SK-N-SH treated with all-trans-retinoic acid at 6 μM for 48 hours (cell line): ENCODE data around the gene CD83.

Source experiments
- ATAC-seq: fragments of 200-7000 bp; cut with Tn5 transposase; 3 replicates; pipeline ENCODE4 v1.9.1; 2020; ENCODE audit warnings: mild to moderate bottlenecking, moderate library complexity
- ARNTL ChIP-seq: fragments of 450-650 bp; formaldehyde crosslinking; IDR thresholded peaks from 2 replicates; pipeline ENCODE4 v1.5.0; 2020; ENCODE audit warnings: low read depth, mild to moderate bottlenecking, moderate library complexity, borderline replicate concordance
- BACH2 ChIP-seq: fragments of 250-450 bp; sonication (Bioruptor Pico); IDR thresholded peaks from 2 replicates; pipeline ENCODE4 v1.9.0; 2021; ENCODE audit warnings: mild to moderate bottlenecking, borderline replicate concordance
- CSDC2 ChIP-seq: fragments of 250-450 bp; sonication (Bioruptor Pico); IDR thresholded peaks from 2 replicates; pipeline ENCODE4 v1.5.0; 2020; ENCODE audit warnings: mild to moderate bottlenecking, moderate library complexity
- GLIS3 ChIP-seq: fragments of 250-450 bp; sonication (Bioruptor Pico); IDR thresholded peaks from 2 replicates; pipeline ENCODE4 v1.5.0; 2020; ENCODE audit warnings: mild to moderate bottlenecking, moderate library complexity
- ISL1 ChIP-seq: fragments of 250-450 bp; sonication (Bioruptor Pico); IDR thresholded peaks from 2 replicates; pipeline ENCODE4 v2.1.2; 2022; ENCODE audit warnings: mild to moderate bottlenecking, moderate library complexity
- OSR1 ChIP-seq: fragments of 250-450 bp; sonication (Bioruptor Pico); IDR thresholded peaks from 2 replicates; pipeline ENCODE4 v1.8.0; 2022; ENCODE audit warnings: moderate library complexity, mild to moderate bottlenecking, inconsistent platforms
- PPARA ChIP-seq: fragments of 250-450 bp; sonication (Bioruptor Pico); IDR thresholded peaks from 2 replicates; pipeline ENCODE4 v1.5.0; 2020; ENCODE audit warnings: mild to moderate bottlenecking, borderline replicate concordance
- RARB ChIP-seq: fragments of 250-450 bp; sonication (Bioruptor Pico); IDR thresholded peaks from 2 replicates; pipeline ENCODE4 v1.8.0; 2021; ENCODE audit warnings: mild to moderate bottlenecking, moderate library complexity
- SNAI2 ChIP-seq: fragments of 250-450 bp; sonication (Bioruptor Pico); IDR thresholded peaks from 2 replicates; pipeline ENCODE4 v1.5.0; 2020; ENCODE audit warnings: mild to moderate bottlenecking, moderate library complexity
- TCF4 ChIP-seq: fragments of 250-450 bp; sonication (Bioruptor Pico); IDR thresholded peaks from 2 replicates; pipeline ENCODE4 v1.8.0; 2021; ENCODE audit warnings: mild to moderate bottlenecking, moderate library complexity, borderline replicate concordance
- TOX ChIP-seq: fragments of 250-450 bp; sonication (Bioruptor Pico); IDR thresholded peaks from 2 replicates; pipeline ENCODE4 v1.8.0; 2021; ENCODE audit warnings: mild to moderate bottlenecking, moderate library complexity, borderline replicate concordance
- ZC3H10 ChIP-seq: fragments of 250-450 bp; sonication (Bioruptor Pico); IDR thresholded peaks from 2 replicates; pipeline ENCODE4 v1.5.1; 2021; ENCODE audit warnings: mild to moderate bottlenecking, moderate library complexity
- ZFP3 ChIP-seq: fragments of 250-450 bp; sonication (Bioruptor Pico); IDR thresholded peaks from 2 replicates; pipeline ENCODE4 v1.5.0; 2020; ENCODE audit warnings: mild to moderate bottlenecking, moderate library complexity
- ZFP30 ChIP-seq: fragments of 450-650 bp; formaldehyde crosslinking; IDR thresholded peaks from 2 replicates; pipeline ENCODE4 v1.5.0; 2022; ENCODE audit warnings: mild to moderate bottlenecking, moderate library complexity
- ZNF565 ChIP-seq: fragments of 450-650 bp; formaldehyde crosslinking; conservative IDR thresholded peaks from 2 replicates; pipeline ENCODE4 v1.5.0; 2020; ENCODE audit warnings: low read depth, mild to moderate bottlenecking, moderate library complexity
- ZNF8 ChIP-seq: fragments of 450-650 bp; formaldehyde crosslinking; IDR thresholded peaks from 2 replicates; pipeline ENCODE4 v1.5.0; 2020; ENCODE audit warnings: mild to moderate bottlenecking, moderate library complexity
- TF ChIP-seq, protein P1 (sequence below): fragments of 250-450 bp; sonication (Bioruptor Pico); IDR thresholded peaks from 2 replicates; pipeline ENCODE4 v1.8.0; 2021; ENCODE audit warnings: low read depth, mild to moderate bottlenecking, moderate library complexity, borderline replicate concordance
- TF ChIP-seq, protein P2 (sequence below): fragments of 250-450 bp; sonication (Bioruptor Pico); IDR thresholded peaks from 2 replicates; pipeline ENCODE4 v1.8.0; 2020; ENCODE audit warnings: mild to moderate bottlenecking, moderate library complexity, borderline replicate concordance
- TF ChIP-seq, protein P3 (sequence below): fragments of 250-450 bp; sonication (Bioruptor Pico); IDR thresholded peaks from 2 replicates; pipeline ENCODE4 v1.5.0; 2020; ENCODE audit warnings: mild to moderate bottlenecking, moderate library complexity

CD83 gene

DNA sequence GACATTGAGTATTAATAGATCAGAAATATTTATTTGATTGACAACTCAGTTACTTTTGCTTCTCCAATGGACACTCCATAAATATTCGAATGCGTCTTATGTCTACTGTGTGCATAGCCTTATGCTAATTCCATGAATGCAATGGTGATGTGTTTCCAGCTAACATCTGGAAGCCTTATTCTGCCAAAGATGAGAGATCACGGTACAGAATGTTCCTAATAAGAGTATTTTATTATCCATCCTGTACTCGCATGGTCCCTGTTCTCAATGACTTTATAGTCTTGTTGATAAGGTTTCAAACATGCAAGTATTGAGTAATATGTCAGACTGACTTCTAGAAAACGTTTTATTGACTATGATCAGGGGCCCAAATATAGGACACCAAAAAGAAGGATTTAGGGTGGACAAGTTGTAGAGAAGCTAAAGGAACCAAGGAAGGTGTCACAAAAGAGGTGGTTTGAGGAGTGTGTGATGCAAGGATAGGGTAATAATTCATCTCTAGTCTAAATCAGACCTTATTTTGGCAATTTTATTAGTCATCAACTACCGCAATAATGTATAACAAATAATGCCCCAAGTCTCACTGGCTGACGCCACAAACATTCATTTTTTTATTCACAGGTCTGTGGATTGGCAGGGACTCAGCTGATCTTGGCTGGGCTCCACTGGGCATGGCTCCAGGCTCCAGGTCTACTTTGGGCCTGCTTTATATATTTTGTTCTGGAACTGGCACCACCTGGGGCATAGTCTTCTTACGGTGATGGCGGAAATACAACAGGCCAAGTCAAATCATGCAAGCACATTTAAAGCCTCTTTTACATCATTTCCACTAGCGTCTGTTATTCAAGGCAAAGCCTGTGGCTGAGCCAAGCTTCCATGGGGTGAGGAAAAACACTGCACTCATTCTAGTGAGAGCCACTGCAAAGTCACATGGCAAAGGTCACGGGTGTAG lies 24.5 kb upstream of the CD83 start:
- TF ChIP-seq CSDC2 (CRISPR knock-in tag) = no peak
- no peak for TF ChIP-seq GLIS3 (CRISPR knock-in tag)
- no peak for TF ChIP-seq ARNTL (CRISPR knock-in tag)
- TF ChIP-seq, protein P1, sequence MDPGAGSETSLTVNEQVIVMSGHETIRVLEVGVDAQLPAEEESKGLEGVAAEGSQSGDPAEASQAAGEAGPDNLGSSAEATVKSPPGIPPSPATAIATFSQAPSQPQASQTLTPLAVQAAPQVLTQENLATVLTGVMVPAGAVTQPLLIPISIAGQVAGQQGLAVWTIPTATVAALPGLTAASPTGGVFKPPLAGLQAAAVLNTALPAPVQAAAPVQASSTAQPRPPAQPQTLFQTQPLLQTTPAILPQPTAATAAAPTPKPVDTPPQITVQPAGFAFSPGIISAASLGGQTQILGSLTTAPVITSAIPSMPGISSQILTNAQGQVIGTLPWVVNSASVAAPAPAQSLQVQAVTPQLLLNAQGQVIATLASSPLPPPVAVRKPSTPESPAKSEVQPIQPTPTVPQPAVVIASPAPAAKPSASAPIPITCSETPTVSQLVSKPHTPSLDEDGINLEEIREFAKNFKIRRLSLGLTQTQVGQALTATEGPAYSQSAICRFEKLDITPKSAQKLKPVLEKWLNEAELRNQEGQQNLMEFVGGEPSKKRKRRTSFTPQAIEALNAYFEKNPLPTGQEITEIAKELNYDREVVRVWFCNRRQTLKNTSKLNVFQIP (CRISPR knock-in tag) = no peak
- no peak for TF ChIP-seq TOX
- no peak for TF ChIP-seq RARB (CRISPR knock-in tag)
- TF ChIP-seq ZC3H10 (CRISPR knock-in tag) = no peak
- no peak for TF ChIP-seq OSR1 (CRISPR knock-in tag)
- TF ChIP-seq PPARA (CRISPR knock-in tag) = no peak
- TF ChIP-seq, protein P2, sequence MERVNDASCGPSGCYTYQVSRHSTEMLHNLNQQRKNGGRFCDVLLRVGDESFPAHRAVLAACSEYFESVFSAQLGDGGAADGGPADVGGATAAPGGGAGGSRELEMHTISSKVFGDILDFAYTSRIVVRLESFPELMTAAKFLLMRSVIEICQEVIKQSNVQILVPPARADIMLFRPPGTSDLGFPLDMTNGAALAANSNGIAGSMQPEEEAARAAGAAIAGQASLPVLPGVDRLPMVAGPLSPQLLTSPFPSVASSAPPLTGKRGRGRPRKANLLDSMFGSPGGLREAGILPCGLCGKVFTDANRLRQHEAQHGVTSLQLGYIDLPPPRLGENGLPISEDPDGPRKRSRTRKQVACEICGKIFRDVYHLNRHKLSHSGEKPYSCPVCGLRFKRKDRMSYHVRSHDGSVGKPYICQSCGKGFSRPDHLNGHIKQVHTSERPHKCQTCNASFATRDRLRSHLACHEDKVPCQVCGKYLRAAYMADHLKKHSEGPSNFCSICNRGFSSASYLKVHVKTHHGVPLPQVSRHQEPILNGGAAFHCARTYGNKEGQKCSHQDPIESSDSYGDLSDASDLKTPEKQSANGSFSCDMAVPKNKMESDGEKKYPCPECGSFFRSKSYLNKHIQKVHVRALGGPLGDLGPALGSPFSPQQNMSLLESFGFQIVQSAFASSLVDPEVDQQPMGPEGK = no peak
- ATAC-seq = no peak

DNA sequence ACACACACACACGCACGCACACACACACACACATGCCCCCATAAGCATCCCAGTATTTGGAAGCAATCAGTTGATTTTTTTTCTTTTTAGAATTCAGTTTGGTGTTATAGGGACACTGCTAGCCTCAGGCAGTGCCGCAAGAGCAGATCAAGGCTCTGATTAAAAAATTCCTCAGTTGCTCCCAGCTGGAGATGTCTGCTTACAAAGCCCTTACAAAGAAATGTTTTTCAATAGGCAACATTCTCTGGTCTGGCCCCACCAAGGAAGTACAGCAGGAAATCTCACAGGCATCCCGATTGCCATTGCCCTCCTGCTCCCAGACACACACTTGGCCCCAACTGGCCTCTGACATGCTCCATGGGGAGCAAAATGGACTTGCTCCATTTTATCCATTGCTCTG lies 22.9 kb upstream of the CD83 start:
- TF ChIP-seq ZFP30 (CRISPR knock-in tag) = no peak
- TF ChIP-seq BACH2 (CRISPR knock-in tag) = no peak
- no peak for TF ChIP-seq GLIS3 (CRISPR knock-in tag)
- TF ChIP-seq TOX = no peak
- TF ChIP-seq ISL1 (CRISPR knock-in tag) = no peak
- TF ChIP-seq ZFP3 = no peak
- no peak for ATAC-seq

DNA sequence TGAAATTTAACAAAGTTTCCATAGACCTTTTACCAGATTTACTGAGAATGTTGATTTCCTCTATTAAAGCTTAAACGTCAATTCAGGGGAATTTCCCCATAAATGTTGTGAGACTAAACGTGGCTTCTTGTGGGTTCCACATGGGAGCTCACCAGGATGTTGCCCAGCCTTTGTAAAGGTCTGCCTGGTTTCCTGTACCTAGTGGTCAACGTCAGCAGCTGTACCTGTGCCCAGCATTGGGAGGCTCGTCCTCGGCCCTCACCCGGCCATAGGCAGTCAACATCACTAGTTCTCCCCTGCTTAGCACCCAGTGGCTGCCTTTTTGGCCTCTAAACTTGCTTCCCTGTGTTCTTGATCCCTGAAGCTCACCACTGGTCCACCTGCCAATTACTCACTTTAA lies 22.1 kb upstream of the CD83 start:
- no peak for TF ChIP-seq RARB (CRISPR knock-in tag)
- TF ChIP-seq TCF4 (CRISPR knock-in tag) = no peak
- no peak for TF ChIP-seq CSDC2 (CRISPR knock-in tag)
- no peak for TF ChIP-seq GLIS3 (CRISPR knock-in tag)
- TF ChIP-seq OSR1 (CRISPR knock-in tag) = no peak
- TF ChIP-seq, protein P2 = no peak
- ATAC-seq = no peak

DNA sequence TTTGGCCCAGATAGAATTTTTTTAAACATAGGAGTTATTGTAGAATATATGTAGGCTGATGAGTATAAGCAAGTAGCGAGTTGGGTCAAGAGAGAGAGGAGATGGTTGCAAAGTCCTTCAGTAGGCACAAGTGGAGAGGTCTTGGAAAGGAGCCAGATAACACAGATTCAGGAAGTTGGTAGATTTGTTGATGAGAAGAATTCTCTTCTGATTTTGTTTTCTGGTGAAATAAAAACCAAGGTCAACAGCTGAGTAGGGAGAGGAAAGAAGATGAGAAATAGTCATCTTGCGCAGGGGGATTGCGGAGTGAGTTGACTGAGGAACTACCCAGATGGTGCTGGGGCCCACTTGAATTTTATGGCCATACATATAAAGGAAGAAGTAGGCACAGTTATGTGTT lies 17.4 kb upstream of the CD83 start:
- ATAC-seq = no peak

DNA sequence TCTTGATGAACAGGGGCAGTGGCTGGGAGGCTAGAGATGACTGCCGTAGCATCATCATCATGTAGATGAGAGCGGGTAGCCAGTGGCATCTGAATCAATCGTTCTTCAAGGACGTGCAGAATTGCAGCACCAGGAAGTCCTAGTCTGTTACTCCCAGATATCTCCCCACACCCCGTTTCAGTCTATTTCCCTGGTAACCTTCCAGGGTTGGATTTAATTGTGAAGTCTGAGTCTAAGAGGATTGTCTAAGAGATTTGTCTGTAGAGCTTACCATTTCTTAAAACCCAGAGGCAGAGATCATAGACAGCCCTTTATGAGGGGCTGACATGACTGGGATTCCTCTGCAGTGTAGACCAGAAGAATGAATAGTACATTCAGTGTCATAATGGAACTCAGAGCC lies 16.6 kb upstream of the CD83 start:
- no peak for ATAC-seq
- no peak for TF ChIP-seq GLIS3 (CRISPR knock-in tag)
- no peak for TF ChIP-seq TOX
- no peak for TF ChIP-seq ZNF565 (CRISPR knock-in tag)
- TF ChIP-seq OSR1 (CRISPR knock-in tag) = no peak
- TF ChIP-seq CSDC2 (CRISPR knock-in tag) = no peak
- no peak for TF ChIP-seq ZFP30 (CRISPR knock-in tag)
- TF ChIP-seq, protein P1 (CRISPR knock-in tag) = no peak
- TF ChIP-seq ZNF8 (CRISPR knock-in tag) = no peak
- TF ChIP-seq RARB (CRISPR knock-in tag) = no peak
- no peak for TF ChIP-seq ARNTL (CRISPR knock-in tag)
- no peak for TF ChIP-seq TCF4 (CRISPR knock-in tag)
- TF ChIP-seq, protein P3, sequence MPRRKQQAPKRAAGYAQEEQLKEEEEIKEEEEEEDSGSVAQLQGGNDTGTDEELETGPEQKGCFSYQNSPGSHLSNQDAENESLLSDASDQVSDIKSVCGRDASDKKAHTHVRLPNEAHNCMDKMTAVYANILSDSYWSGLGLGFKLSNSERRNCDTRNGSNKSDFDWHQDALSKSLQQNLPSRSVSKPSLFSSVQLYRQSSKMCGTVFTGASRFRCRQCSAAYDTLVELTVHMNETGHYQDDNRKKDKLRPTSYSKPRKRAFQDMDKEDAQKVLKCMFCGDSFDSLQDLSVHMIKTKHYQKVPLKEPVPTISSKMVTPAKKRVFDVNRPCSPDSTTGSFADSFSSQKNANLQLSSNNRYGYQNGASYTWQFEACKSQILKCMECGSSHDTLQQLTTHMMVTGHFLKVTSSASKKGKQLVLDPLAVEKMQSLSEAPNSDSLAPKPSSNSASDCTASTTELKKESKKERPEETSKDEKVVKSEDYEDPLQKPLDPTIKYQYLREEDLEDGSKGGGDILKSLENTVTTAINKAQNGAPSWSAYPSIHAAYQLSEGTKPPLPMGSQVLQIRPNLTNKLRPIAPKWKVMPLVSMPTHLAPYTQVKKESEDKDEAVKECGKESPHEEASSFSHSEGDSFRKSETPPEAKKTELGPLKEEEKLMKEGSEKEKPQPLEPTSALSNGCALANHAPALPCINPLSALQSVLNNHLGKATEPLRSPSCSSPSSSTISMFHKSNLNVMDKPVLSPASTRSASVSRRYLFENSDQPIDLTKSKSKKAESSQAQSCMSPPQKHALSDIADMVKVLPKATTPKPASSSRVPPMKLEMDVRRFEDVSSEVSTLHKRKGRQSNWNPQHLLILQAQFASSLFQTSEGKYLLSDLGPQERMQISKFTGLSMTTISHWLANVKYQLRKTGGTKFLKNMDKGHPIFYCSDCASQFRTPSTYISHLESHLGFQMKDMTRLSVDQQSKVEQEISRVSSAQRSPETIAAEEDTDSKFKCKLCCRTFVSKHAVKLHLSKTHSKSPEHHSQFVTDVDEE (CRISPR knock-in tag) = no peak

More for the DNA sequence above, 17.4 kb upstream of the CD83 start:
- TF ChIP-seq ZNF8 (CRISPR knock-in tag) = no peak
- TF ChIP-seq ZNF565 (CRISPR knock-in tag) = no peak
- TF ChIP-seq, protein P1 (CRISPR knock-in tag) = no peak
- TF ChIP-seq ZFP30 (CRISPR knock-in tag) = no peak
- no peak for TF ChIP-seq SNAI2
- no peak for TF ChIP-seq TCF4 (CRISPR knock-in tag)
- no peak for TF ChIP-seq OSR1 (CRISPR knock-in tag)
- TF ChIP-seq, all 23 proteins: peak for 0
